Limb (tissue), 2 donors: ENCODE results near the gene EXO5.
"Not testable (repeated sequence)": the region's sequence is repeated elsewhere in the genome, so short reads cannot be mapped to it uniquely, and the experiment has no call there.

Experiments used
- DNase-seq, 2 donors: peaks; one replicate each; pipeline ENCODE4 v3.0.0-alpha.2; 2016; ENCODE audit errors: extremely low spot score in 2 of 2

The EXO5 gene

DNA sequence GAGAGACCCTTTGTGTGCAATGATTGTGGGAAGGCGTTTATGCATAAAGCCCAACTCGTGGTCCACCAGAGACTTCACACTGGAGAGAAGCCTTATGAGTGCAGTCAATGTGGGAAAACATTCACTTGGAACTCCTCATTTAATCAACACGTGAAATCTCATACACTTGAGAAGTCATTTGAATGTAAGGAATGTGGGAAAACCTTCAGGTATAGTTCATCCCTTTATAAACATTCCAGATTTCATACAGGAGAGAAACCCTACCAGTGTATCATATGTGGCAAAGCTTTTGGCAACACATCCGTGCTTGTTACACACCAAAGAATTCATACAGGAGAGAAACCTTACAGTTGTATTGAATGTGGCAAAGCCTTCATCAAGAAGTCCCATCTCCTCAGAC lies 38.4 kb downstream of the EXO5 start:
- DNase-seq, result no peak

DNA sequence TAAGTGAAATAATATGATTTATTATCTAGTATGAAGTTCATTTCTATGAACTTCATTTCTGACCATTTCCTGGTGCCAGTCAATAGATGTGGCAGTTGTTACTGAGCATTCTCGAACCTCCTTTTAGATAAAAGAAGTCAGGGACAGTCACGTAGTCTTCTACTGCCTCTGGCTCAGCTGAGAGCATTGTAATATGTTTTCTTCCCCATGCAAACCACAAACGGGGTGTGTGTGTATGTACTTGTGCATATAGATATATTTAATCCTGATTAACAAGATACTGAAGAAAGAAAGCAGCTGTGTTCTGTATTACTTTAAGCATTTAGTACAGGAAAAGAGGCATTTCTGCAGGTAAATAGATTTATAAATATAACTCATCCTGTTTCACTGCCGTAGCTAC lies 44.5 kb downstream of the EXO5 start:
- no peak for DNase-seq

DNA sequence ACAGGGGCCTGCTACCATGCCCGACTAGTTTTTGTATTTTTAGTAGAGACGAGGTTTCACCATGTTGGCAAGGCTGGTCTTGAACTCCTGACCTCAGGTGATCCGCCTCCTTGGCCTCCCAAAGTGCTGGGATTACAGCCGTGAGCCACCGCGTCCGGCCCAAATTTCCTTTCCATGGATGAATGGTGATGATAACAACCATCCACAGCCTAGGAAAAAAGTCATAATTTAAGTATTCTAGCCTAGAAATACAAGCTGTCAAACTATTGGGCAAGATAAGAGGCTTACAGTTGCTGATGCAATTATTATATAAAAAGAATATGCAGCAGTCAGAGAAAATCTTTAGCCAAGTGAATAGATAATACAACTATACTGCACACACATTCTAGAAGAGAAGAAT lies 46.2 kb downstream of the EXO5 start:
- DNase-seq, result not testable (repeated sequence)

DNA sequence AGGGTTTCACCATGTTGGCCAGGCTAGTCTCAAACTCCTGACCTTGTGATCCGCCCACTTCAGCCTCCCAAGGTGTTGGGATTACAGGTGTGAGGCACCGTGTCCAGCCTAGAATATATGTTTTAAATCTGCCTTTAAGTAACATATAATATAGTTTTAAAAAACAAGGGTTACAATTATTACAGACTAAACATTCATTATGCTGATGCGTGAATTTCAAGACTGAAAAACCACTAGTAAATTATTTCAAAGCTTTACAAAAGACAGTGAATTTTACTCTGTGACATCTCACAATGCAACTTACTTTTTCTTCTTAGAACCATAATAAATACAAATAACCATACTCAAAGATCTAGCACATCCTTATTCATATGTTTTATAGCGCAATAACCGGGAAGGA lies 47.6 kb downstream of the EXO5 start:
- DNase-seq, result no peak

DNA sequence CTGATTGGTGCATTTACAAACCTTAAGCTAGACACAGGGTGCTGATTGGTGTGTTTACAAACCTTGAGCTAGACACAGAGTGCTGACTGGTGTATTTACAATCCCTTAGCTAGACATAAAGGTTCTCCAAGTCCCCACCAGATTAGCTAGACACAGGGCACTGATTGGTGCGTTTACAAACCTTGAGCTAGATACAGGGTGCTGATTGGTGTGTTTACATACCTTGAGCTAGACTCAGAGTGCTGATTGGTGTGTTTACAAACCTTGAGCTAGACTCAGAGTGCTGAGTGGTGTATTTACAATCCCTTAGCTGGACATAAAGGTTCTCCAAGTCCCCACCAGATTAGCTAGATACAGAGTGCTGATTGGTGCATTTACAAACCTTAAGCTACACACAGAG lies 49.7 kb downstream of the EXO5 start:
- DNase-seq, result not testable (repeated sequence)

DNA sequence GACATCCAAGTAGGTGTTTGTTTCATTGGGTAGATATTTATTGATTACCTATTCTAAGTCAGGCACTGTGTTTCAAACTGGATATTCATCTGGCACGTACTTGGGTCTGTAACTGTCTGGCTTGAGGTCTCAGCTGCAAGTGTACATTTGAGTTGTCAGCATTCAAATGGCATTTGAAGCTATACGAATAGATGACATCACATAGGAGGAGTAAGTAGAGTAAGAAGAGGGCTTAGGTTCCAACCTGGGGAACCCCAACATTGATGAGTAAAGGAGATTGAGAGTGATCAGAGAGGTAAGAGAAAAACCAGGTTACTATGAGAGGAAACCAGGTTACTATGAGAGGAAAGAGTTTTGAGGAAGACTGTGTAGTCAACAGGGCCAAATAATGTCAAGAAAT lies 53.6 kb downstream of the EXO5 start:
- no peak for DNase-seq

DNA sequence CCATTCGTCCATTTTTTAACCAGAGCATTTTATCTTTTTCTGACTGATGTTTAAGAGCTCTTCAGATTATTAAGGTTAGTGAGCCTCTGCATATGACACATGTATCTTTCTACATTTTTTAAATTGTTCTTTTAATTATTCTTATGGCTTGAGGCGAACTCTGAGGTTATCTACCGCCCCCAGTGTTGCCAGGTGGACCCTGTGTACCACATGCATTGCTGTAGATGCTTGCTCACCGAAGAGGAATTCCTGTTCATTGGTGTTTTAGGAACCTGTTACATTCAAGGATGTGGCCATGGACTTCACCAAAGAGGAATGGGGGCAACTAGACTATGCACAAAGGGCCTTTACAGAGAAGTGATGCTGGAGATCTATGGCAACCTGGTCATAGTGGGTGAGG lies 54.7 kb downstream of the EXO5 start:
- no peak for DNase-seq

DNA sequence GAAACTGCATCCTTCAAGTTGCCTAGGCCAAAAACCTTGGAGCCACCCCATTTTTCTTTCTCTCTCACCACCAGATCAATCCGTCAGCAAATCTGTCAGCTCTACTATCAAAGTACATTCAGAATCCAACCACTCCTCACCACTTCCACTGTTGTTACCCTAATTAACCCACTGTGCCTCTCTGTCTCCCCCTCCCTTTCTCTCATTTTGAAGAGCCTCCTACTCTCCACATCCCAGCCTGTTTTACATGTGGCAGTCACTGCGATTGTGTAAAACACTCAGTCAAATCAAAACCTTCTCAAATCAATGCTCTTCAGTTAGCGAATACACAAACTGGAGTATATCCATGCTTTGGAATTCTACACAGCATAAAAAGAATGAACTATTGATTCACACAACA lies 55.9 kb downstream of the EXO5 start:
- DNase-seq, result no peak

DNA sequence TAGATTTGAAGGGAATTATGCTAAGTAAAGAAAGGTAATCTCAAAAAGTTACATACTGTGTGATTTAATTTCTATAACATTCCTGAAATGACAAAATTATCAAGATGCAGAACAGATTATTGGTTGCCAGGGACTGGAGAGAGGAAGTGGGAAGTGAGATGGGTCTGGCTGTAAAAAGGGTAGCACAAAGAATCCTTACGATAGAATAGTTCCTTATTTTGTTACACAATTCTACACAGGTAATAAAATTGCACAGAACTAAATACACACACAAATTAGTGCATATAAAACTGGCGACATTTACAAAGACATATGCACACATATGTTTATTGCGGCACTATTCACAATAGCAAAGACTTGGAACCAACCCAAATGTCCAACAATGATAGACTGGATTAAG lies 56.3 kb downstream of the EXO5 start:
- DNase-seq, result no peak
